ENCODE measurements around the gene CTRB1. TPM values are rescaled to one million over a fixed set of nuclear protein-coding genes. Genes with fewer than 3 reads are reported as not detected.
A peak's percentile ranks its signal among the peaks of the same experiment; 100 is the strongest.

The CTRB1 gene
- total and polyA plus RNA-seq, 2 donors (not counting 3 experiments of a cell fraction or from before 2014, with no cell fraction given), result not detected

GRCh38 chr16:75236736-75237397 is 18.1 kb downstream of the CTRB1 start:
- Histone ChIP-seq H3K4me3 (replicated peaks in 1 of 3; ENCODE audit: insufficient read depth in 1 of 3, low read depth in 1 of 3, low read length in 3 of 3) (no peak overlapping the region), H3K9me3 (replicated peaks; ENCODE audit: control insufficient read depth, insufficient read depth, low read length) (no peaks in the 10 kb centered on the region), H3K4me2 (ENCODE audit: insufficient read depth, low read length) (no peak overlapping the region), H3K79me2 (ENCODE audit: control insufficient read depth, insufficient read depth, low read length) (peaks cover 86% of the 10 kb centered on the region), H3K36me3 (ENCODE audit: control insufficient read depth in 2 of 2, extremely low read depth in 1 of 2, insufficient read depth in 2 of 2, low read length in 2 of 2) (peaks cover 37 to 77% of the 10 kb centered on the region in 2 experiments), H3K9ac (replicated peaks; ENCODE audit: extremely low read depth, insufficient read depth, low read length) (no peak overlapping the region), H3K4me1 (ENCODE audit: control insufficient read depth, extremely low read depth, insufficient read depth, low read length) (peaks cover 9% of the 10 kb centered on the region), H3K27ac (ENCODE audit: insufficient read depth, low read depth, low read length) (no peak overlapping the region), H2AFZ (ENCODE audit: low read depth, low read length) (no peak overlapping the region), H3K27me3 (ENCODE audit: control insufficient read depth in 2 of 2, insufficient read depth in 2 of 2, low read length in 2 of 2) (no peaks in the 10 kb centered on the region), H4K20me1 (replicated peaks; ENCODE audit: control insufficient read depth, extremely low read depth, insufficient read depth, low read length) (no peaks in the 10 kb centered on the region), H3K9me1 (replicated peaks; ENCODE audit: control insufficient read depth, extremely low read depth, insufficient read depth, low read length) (no peaks in the 10 kb centered on the region)
- ChIA-PET CTCF (interaction anchor here (1.0 to 6.5 kb wide), 6 partner anchors 9 to 166 kb away, joined by 3 to 120 read pairs (median 6); no protein-coding TSS in a partner anchor), POLR2A (no interaction called here)
- intact Hi-C loops (cut with micrococcal nuclease), result no loop called here
- DNase-seq (ENCODE audit: low read depth, low spot score) (no peak), FAIRE-seq (no peak)
- TF ChIP-seq GATA2 (IDR thresholded peaks at IDR 0.05; ENCODE audit: insufficient read depth, insufficient read length, low read depth, low read length) (no peak), POLR2A (IDR thresholded peaks at IDR 0.05; ENCODE audit: low read depth, low read length) (peak; percentile 15)
- BruUV-seq (replicated peaks), result no TSS peak
- dilution Hi-C loops (cut with MboI; ENCODE audit: extremely low pct_ligation_motif_present, low sequenced_read_pairs), result no loop called here

- H4K20me1 ChIP-seq (replicated peaks; ENCODE audit: control insufficient read depth, extremely low read depth, insufficient read depth, low read length), result no peaks in the 10 kb centered on the region
- intact Hi-C loops (cut with micrococcal nuclease), result no loop called here
- CTCF ChIA-PET, result interaction anchor here (1.3 to 6.5 kb wide), 3 partner anchors 145 to 165 kb away, joined by 3 to 120 read pairs (median 9); no protein-coding TSS in a partner anchor
Observed at GRCh38 chr16:75237398-75238131, 18.8 kb downstream of the CTRB1 start.

More at GRCh38 chr16:75237398-75238131, 18.8 kb downstream of the CTRB1 start:
- Histone ChIP-seq H3K9ac (replicated peaks; ENCODE audit: extremely low read depth, insufficient read depth, low read length) (no peak overlapping the region), H3K27me3 (ENCODE audit: control insufficient read depth in 2 of 2, insufficient read depth in 2 of 2, low read length in 2 of 2) (no peaks in the 10 kb centered on the region), H3K4me1 (ENCODE audit: control insufficient read depth, extremely low read depth, insufficient read depth, low read length) (peaks cover 9% of the 10 kb centered on the region), H3K9me1 (replicated peaks; ENCODE audit: control insufficient read depth, extremely low read depth, insufficient read depth, low read length) (no peaks in the 10 kb centered on the region), H3K4me3 (replicated peaks in 1 of 3; ENCODE audit: insufficient read depth in 1 of 3, low read depth in 1 of 3, low read length in 3 of 3) (no peak overlapping the region), H2AFZ (ENCODE audit: low read depth, low read length) (no peak overlapping the region), H3K27ac (ENCODE audit: insufficient read depth, low read depth, low read length) (no peak overlapping the region), H3K79me2 (ENCODE audit: control insufficient read depth, insufficient read depth, low read length) (peaks cover 91% of the 10 kb centered on the region), H3K36me3 (ENCODE audit: control insufficient read depth in 2 of 2, extremely low read depth in 1 of 2, insufficient read depth in 2 of 2, low read length in 2 of 2) (peaks cover 37 to 81% of the 10 kb centered on the region in 2 experiments), H3K4me2 (ENCODE audit: insufficient read depth, low read length) (no peak overlapping the region), H3K9me3 (replicated peaks; ENCODE audit: control insufficient read depth, insufficient read depth, low read length) (no peaks in the 10 kb centered on the region)
- dilution Hi-C loops (cut with MboI; ENCODE audit: extremely low pct_ligation_motif_present, low sequenced_read_pairs), result no loop called here
- FAIRE-seq (no peak), DNase-seq (ENCODE audit: low read depth, low spot score) (no peak)
- no TSS peak for BruUV-seq (replicated peaks)
- POLR2A ChIA-PET, result no interaction called here
- no peak for TF ChIP-seq EZH2 (IDR thresholded peaks at IDR 0.05; ENCODE audit: borderline replicate concordance, low read depth, low read length, severe bottlenecking)
- TF ChIP-seq POLR2AphosphoS5 (IDR thresholded peaks at IDR 0.05; ENCODE audit: insufficient read depth, low read depth, low read length), result peak; percentile 42

All from endothelial cell of umbilical vein (primary cell).